Measurements from ENCODE around the gene CDC5L.
"Not testable (repeated sequence)": the region's sequence is repeated elsewhere in the genome, so short reads cannot be mapped to it uniquely, and the experiment has no call there.

DNA sequence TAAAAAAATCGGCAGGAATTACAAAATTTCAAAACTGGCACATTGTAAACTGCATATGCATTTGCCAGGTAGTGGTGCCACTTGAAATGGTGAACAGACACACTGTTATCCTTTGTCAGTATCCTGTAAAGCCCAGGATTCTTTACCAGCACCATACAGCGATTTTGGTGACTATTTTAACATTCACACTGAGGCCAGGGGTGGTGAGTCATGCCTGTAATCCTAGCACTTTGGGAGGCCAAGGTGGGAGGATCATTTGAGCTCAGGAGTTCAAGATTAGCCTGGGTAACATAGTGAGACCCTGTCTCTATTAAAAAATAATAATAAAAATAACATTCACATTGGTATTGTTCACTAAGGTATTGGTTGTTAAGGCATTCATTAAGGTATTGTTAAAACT is 61.7 kb downstream of the CDC5L start:
- TF ChIP-seq, protein P1, sequence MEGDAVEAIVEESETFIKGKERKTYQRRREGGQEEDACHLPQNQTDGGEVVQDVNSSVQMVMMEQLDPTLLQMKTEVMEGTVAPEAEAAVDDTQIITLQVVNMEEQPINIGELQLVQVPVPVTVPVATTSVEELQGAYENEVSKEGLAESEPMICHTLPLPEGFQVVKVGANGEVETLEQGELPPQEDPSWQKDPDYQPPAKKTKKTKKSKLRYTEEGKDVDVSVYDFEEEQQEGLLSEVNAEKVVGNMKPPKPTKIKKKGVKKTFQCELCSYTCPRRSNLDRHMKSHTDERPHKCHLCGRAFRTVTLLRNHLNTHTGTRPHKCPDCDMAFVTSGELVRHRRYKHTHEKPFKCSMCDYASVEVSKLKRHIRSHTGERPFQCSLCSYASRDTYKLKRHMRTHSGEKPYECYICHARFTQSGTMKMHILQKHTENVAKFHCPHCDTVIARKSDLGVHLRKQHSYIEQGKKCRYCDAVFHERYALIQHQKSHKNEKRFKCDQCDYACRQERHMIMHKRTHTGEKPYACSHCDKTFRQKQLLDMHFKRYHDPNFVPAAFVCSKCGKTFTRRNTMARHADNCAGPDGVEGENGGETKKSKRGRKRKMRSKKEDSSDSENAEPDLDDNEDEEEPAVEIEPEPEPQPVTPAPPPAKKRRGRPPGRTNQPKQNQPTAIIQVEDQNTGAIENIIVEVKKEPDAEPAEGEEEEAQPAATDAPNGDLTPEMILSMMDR (IDR thresholded peaks at IDR 0.05) = not testable (repeated sequence)
- TF ChIP-seq POLR2A (IDR thresholded peaks at IDR 0.05) = not testable (repeated sequence)
